HG03097 (cell line): ENCODE results near the gene AFF3.

Experiments
- ATAC-seq: cut with Tn5 transposase; IDR thresholded peaks from one replicate; pipeline ENCODE4 v1.9.1; 2021; ENCODE audit not compliant: unreplicated experiment, low FRiP score

AFF3 gene

DNA sequence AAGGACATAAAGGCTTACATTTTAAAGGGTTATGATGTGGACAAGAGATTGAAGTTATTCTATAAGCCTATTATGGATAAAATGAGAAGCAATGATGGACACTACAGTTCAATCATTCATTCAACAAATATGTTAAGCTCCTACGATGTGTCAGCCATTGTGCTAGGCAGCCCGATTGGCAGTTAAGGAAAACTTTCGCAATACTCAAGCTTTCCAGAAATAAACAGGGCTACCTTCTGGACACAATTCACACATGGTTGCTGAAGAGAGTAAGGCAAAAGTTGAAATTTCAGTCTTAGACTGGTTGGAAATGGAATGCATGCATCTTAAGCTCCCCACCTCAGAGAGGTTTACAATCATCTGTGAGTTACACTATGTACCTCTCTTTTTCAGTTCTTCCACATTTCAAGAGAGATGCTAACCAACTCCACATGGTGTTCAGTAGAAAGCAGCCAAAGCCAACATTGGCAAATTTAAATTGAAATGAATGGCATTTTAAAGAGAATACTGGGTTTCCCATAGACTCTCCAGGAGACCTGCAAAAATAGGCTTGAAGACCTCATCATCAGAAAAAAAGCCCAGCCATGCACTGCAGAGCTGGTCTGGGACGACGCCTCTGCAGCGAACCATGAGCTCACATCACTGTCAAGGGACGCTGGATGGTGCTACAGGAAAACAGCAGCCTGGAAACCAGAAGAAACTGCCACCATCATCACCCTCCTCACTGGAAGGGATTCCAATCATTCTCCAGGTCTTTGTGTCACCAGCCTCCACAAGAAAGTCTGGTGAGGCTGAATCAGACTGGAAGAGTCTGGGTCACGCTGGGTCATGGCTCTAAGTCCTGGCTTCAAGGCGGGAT is 276.3 kb downstream of the AFF3 start:
- ATAC-seq = no peak

DNA sequence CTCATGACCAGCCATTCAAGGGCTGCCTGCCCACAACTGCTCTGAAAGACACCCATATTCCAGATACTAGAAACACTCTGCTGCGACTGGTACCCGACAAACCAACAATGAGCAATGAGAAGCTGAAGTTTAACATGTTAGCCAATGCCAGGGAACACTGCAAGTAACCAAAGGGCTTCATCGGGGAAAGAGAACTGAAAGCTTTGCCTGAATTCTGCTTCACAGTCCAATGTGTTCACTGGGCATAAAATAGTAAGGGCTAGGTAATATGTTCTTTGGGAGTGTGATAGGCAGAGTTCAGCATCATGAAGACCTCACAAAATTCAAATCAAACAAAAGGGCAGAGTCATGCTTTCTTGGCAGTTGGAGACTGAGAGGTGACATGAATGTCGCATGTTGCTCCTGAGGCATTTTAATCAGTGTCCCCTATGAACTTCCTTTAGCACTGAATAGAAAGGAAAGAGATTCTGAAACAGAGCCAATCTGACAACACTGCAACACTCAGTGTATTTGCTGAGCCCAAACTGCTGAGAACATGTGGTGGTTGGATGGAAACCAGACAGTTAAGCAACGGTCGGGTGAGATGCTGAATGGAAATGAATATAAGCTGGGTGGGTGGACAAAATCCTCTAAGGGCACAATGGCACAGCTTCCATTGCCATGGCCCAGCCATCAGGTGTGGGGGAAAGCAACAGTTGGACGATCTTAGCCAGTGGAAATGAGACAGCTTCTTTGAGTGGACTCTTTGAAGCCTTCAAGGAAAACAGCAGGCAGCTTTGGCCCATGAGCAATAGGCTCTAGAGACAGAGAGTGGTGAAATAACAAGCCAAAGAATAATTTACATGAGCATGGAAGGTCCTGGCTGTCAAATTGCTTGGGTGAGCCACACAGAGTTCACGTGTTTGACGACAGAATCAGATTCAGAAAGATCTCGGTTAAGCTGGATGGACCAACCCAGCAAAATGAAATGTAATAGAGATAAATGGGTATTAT is 277.5 kb downstream of the AFF3 start:
- ATAC-seq = no peak

DNA sequence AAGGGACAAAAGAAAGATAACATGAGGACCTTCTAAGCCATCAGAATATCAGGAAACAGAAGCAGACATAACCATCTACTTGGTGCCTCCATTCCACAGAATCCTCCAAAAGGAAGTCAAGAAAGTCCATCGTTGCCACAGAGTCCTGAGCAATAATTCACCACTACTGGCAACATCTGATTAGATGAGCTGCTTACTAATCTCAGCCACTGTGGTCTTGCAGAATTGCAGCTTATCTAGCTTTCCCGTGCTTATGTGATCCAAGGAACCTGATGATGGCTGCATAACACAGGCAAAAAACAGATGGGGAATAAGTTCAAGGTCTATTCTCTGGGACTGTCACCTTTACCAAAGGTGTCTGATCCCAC is 278.5 kb downstream of the AFF3 start:
- no peak for ATAC-seq

DNA sequence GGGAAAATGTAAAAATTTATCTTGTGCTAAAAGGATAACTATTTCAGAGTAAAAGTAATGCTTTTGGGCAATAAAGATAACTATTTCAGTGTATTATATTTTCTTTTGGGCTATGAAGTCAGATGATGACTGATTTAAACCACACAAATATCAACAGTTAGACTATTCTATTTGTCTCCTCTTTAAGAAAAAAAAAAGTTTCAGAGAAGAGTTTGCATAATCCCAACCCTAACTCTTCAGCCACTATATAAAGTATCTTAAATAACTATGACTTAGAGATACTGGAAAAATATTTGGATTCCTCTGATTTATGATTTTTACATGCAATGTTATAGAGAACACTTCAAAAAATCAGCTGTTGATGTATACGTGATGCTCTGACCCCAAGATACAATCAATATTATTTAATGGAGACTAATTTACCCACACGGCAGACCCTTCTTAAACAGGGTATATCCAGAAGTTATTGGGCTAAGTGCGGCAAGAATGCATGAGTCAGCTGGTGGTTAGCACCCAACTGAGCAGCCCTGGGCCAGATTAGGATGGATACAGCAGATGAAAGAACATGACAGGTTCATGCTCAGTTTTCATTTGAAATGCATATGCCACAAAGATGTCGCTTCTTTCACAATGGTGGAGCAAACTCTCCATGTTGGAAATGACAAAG is 279.0 kb downstream of the AFF3 start:
- no peak for ATAC-seq

DNA sequence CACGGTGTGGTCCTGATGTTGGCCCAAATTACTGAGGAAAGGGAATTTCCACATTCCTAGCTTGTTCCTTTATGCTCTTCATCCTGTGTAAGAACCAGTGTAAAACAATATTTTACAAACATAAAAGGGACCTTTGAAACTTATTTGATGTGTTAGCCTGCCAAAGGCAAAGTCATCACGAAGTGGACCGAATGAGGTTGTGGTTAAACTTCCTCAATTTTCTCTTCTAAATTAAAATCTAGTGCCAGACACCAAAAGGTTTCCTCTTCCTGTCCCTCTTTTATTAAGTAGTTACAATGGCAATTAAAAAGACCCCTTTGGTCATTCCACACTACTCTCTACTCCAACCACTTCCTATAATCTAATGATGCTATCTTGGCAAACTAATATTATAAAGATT is 279.8 kb downstream of the AFF3 start:
- no peak for ATAC-seq

DNA sequence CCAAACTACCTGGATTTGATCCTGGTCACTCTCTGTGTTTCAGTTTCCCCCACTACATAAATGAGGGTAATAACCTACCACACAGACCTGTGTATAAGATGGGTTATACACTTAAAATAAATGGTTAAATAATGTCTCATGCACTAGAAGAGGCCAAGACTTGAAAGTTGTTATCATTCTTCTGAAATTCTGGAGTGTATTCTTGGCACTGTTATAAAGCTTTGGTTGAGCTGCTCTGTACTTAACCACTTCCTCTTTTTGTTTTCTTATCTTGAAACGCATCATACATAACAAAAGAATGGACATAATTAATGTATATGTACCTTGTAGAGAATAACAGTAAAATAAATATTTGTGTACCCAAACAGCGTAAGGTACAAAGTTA is 281.0 kb downstream of the AFF3 start:
- ATAC-seq = no peak

DNA sequence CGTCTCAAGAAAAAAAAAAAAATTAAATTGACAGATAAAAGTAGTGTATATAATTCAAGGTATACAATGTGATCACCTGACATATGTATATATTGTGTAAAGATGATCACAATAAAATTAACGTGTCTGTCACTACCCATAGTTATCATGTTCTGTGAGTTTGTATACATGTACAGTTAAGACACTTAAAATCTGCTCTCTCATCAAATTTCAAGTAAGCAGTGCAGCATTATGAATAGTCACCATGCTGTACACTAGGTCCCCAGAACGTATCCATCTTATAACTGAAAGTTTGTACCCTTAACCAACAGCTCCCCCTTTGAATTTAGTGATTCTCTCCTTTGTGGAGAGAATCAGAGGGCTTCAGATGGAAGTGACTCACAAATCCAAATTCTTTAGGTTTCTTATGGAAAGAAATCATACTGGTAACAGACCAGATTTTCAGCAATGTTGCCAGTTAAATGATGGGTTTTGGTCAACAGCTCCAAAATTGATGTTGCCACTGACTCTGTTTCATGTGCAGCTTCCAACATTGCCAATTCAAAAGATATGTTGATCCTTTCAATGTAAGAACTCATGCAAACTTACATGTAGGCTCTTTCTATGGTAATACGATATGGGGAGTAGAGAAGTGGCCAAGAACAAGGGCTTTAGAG is 281.5 kb downstream of the AFF3 start:
- ATAC-seq = no peak

DNA sequence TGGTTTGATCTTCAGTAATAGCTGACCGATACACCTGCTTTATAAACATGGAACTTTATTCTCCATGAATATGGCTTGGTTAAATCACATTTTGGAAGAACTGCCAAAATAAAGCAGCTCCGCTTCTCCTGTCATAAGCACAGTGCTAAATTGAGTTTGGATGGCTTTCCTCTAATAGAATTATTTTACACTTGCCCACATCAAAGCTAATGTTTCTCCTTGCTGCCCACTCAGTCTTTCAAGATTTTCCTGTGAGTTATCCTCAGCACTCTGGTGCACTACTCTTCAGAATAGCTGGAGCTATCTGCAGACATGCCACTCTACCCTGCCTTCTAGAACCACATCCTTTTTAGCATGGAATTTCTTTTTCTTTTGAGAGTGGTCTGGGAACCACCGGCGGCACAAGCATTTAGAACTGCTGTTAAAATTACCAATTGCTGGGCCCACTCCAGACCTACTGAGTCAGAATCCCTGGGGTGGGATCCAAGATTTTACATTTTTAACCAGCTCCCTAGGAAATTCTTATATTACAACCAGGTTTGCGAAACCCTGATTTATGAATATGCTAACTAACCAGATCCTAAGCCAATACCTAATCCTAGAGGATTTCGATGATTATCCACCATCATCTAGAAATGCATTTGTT is 283.3 kb downstream of the AFF3 start:
- ATAC-seq = no peak

DNA sequence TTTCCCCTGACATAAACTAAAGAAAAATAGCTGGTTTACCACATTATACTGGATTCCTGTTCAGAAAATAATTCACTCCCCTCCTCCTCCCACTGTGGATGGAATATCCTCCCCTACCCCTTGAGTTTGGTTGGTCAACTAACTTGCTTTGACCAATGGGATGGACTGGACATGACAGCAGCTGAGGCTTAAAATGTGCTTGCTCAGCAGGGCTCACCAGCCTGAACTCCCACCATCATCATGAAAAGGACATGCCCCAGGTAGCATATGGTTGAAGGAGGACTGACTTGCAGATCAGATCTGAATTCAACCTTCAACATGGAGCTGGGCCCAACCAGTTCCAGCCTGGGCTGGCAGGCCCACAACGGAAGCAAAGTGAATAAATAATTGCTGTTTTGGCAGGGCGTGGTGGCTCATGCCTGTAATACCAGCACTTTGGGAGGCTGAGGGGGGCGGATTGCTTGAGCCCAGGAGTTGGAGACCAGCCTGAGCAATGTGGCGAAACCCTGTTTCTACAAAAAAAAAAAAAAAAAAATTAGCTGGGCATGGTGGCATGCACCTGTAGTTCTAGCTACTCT is 284.4 kb downstream of the AFF3 start:
- ATAC-seq = no peak

DNA sequence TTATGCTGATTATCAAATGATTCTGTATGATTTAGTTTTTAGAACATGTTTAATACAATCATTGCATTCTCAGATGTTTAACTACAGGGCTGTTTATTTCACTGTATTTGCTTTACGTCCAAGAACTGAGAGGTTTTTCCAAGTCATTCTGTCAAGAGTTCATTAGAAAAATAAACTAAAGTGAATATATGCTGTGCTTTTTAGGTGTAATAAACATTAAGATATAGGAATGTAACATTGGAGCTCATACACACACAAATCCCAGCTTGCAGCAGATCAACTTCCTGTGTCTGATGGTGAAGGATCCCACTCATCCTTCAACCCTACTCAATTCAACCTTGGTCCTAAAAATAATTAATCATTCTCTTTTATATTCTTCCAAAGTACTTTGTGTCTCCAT is 285.0 kb downstream of the AFF3 start:
- ATAC-seq = no peak

DNA sequence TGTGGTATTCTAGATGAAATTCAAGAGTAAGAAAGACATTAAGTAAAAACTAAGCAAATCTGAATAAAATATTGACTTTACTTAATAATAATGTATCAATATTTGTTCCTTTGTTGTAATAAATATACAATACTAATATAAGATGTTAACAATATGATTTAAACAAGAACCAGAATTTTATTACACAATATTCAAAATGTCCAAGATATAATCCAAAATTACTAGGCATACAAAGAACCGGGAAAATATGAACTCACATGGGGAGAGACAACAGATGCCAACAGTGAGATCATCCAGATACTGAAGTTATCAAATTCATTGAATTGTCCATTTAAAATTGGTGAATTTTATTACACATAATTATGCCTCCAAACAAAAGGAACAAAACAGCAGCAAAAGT is 286.3 kb downstream of the AFF3 start:
- no peak for ATAC-seq

DNA sequence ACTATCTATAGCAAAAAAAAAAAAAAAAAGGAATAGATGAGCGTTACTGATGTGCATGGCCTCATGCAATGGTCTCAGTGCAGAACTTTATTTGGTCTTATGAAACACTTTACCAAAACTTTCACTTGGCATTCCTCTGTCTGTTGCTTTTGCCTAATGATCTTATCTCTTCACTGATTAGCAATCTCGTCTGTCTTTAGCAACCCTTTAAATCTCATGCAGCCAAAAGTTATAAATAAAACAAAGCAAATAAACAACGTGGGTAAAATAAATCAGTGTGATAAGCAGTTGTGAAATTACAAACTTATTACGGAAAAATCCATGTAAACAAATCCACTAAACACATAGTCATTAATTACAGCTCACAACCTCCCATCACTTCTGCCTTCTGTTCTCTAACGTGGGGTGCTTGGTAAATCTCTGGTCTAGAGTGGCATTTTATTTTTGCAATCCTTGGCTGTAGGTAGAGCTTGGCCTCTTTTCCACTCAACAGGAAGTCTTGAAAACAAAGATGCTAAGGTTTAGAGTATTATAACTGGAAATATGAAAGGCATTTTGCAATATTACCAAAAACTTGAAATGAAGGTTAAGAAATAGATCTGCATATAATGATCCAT is 288.0 kb downstream of the AFF3 start:
- no peak for ATAC-seq

DNA sequence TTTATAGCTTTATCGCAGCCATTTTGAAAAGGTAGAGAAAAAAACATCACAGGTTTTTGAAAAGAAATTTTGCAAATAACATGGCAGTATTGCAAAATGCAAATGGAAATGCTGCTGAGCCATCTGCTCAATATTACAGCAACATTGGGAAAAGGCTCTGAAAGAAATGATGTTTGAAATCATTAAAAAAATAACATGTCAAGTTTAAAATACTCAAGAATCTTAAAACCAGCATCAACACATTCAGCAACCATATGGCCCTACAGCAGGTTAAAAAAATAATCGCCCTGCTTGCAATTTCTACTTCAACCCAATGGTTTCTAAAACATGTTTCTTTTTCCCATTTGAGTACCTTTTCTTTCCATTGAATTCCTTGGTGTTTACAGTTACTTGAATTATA is 289.4 kb downstream of the AFF3 start:
- ATAC-seq = no peak

DNA sequence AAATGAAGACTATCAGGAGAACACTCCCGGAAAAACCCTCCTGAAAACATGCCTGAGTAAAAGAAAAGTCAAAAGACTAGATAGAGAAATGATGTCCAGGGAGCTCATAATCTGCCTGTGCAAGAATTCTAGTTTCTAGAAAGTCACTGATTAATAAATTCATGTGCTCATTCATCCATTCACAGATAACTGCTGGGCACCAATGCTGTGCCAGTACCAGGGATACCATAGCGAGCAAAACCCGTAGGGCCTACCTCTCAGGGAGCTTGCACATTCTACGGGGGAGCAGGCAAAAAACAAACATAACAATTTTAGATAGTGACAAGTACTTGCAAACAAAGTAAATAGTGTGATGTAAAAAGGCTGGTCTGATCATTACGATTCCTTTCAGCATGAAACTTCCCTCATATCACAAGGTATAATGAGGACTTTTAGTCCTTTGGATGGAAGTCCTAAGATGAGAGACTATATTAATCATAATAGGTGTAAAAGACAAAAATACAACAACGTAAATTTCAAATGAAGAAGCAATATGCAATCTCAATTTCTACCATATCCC is 289.9 kb downstream of the AFF3 start:
- ATAC-seq = no peak

DNA sequence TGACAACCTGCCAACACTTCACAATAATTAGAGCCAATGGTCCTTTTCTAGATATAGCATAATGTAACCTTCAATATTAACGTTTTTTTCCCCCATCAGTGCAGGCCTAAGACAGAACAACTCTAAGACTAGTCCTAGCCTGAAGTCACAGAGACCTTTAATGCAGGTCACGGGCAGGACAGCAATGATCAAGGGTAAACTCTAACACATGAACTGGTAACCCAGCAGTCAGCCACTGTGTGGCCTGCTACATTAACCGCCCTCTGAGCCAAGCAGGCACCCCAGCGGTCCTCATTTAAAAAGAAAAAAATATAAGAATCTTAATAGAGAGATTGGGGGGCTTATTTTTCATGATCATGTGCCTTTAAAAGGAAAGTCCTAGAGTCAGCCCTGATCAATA is 290.6 kb downstream of the AFF3 start:
- no peak for ATAC-seq

DNA sequence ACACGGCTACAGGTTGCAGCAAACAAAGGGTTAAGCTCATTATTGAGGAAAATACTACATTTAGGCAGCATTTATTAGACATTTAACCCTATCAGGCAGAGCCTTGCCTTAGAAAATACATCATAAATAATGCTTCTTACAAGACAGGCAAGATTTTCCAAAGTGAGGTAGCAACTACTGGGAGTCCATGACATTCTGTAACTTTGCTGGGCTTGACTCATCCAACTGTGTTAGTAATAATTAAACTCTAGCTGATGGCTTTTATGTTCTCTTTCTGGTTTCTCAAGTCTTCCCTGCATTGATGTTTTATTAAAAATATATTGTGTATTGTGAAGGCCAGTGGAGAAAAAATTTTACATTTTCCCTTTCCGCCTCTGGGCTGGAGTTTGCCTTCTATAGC is 291.3 kb downstream of the AFF3 start:
- no peak for ATAC-seq

DNA sequence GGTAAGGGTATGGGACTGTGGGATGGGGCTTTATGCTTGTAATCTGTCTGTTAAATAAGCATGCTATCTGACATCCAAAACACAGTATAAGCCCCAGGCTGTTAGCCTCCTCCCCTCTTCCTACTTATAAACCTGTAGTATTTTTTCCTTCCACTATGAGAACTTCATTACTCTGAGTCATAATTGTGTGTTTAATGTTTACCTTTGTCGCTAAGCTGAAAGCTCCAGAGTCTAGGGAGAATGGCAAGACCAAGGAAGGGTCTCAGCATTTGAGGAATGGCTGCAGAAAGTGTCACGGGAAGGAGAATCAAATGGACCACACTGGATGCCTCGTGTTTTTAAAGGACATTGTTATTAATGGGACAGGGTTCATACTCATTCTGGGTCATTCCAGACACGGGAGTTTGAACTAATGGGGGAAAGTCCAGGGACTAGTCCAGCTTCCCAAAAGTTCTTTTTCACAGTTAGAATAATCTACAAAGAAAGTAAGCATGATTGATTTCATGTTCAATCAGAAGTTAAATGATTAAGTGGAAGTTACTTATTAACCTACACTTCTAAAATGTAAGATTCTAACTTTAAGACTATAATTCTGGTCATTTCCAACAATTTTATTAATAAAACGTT is 292.2 kb downstream of the AFF3 start:
- ATAC-seq = no peak

DNA sequence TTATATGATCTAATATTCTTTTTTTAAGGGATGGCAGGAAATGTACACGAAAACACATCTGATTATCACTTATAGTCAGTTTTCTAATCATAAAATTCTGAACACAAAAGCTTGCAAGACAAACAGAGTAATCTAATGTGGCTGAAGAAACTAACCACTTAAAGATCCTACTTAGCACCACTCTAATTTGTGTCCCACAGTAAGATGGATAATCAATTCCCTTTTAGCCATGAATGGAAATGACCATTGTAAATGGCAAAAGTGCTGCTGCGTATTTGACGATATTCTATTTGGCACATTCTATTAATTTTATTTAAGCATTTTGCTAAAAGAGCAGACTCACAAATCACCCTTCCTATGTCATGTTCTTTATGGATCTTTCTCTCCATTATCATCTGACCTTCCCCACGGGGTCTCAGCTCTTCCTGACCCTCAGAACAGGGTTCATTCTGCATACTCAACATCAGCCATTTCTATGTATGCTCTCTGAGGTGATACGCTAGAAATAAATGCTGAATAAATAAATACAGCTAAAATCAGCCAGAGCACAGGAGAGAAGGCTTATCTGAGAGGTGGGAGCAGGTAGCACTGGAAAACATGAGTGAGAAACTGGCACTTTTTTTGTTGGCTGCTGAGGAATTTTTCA is 295.8 kb downstream of the AFF3 start:
- no peak for ATAC-seq
